Left lung (tissue), 10 donors: ENCODE data around the gene ATXN7. TPM values are rescaled to one million over a fixed set of nuclear protein-coding genes. Genes with fewer than 3 reads are reported as not detected.

ENCODE experiments used
- ATAC-seq: fragments of 200-7000 bp; cut with Tn5 transposase; one replicate; pipeline ENCODE4 v1.9.1; 2020; ENCODE audit warnings: moderate library complexity
- DNase-seq, 4 donors: peaks; one replicate each; pipeline ENCODE4 v3.0.0-alpha.2; 2013 to 2020
- H3K27ac ChIP-seq, 2 donors: fragments of 200-600 bp; sonication (generic) in 1 of 2; one replicate each; pipeline versions ENCODE4 v1.5.0 to v1.8.0; 2020 to 2021
- H3K27me3 ChIP-seq, 2 donors: fragments of 200-600 bp; sonication (generic) in 1 of 2; one replicate each; pipeline versions ENCODE4 v1.5.0 to v1.8.0; 2020 to 2021
- H3K36me3 ChIP-seq, 2 donors: fragments of 200-600 bp; sonication (generic) in 1 of 2; one replicate each; pipeline versions ENCODE4 v1.5.0 to v1.8.0; 2020 to 2021
- H3K4me1 ChIP-seq, 2 donors: fragments of 200-600 bp; one replicate each; pipeline ENCODE4 v1.8.0; 2021
- H3K4me3 ChIP-seq, 2 donors: fragments of 200-600 bp; sonication (generic) in 1 of 2; one replicate each; pipeline versions ENCODE4 v1.5.0 to v1.8.0; 2020 to 2021; ENCODE audit warnings: mild to moderate bottlenecking in 1 of 2
- H3K9me3 ChIP-seq, 2 donors: fragments of 200-600 bp; sonication (generic) in 1 of 2; one replicate each; pipeline versions ENCODE4 v1.5.0 to v1.8.0; 2020 to 2021
- intact Hi-C, 2 donors: fragments of 100-400 bp; cut with DNase I; formaldehyde crosslinking; loops; one replicate each; pipeline versions ENCODE4 v1.11.2 to v1.14.2; 2022
- polyA plus RNA-seq, 6 donors: library from polyadenylated mRNA; unstranded; fragments of 120-200 nt; gene quantifications; one replicate each; pipeline ENCODE4 v1.2.1, GENCODE V29; 2013; ENCODE audit not compliant: insufficient read length in 6 of 6
- total RNA-seq, 2 donors: library from RNA; stranded (reverse); fragmentation: NEBNext Ultra II Directional; extraction: Animal tissue kit (Norgen Biotek cat#: 25700); gene quantifications; one replicate each; pipeline ENCODE4 v1.2.1, GENCODE V29; 2021
- TF ChIP-seq, protein P1 (sequence below), 2 donors: fragments of 200-600 bp; sonication (generic) in 1 of 2; IDR thresholded peaks; one replicate each; pipeline versions ENCODE4 v1.5.0 to v1.8.0; 2021; ENCODE audit warnings: antibody characterized with exemption in 2 of 2
- donor health status: DM: no; HTN: yes; CAD: no.
- donor health status: DM: no; HTN: no; CAD: no.

Gene ATXN7
- total and polyA plus RNA-seq, 8 donors, result 23.4 to 32.5 (median 26.0) TPM

- intact Hi-C loops, result no loop called here
- no peaks in the 10 kb centered on the region for H3K9me3 ChIP-seq
- no peak for ATAC-seq
- peak overlapping the region in 1 of 2 donors; percentile 53 for H3K27ac ChIP-seq
- H3K4me1 ChIP-seq, result peaks cover 15 to 92% of the 10 kb centered on the region in 2 donors
- TF ChIP-seq, protein P1, sequence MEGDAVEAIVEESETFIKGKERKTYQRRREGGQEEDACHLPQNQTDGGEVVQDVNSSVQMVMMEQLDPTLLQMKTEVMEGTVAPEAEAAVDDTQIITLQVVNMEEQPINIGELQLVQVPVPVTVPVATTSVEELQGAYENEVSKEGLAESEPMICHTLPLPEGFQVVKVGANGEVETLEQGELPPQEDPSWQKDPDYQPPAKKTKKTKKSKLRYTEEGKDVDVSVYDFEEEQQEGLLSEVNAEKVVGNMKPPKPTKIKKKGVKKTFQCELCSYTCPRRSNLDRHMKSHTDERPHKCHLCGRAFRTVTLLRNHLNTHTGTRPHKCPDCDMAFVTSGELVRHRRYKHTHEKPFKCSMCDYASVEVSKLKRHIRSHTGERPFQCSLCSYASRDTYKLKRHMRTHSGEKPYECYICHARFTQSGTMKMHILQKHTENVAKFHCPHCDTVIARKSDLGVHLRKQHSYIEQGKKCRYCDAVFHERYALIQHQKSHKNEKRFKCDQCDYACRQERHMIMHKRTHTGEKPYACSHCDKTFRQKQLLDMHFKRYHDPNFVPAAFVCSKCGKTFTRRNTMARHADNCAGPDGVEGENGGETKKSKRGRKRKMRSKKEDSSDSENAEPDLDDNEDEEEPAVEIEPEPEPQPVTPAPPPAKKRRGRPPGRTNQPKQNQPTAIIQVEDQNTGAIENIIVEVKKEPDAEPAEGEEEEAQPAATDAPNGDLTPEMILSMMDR (IDR thresholded peaks at IDR 0.05), result no peak
- no peak overlapping the region for H3K4me3 ChIP-seq
- no peak for DNase-seq
- no peaks in the 10 kb centered on the region for H3K27me3 ChIP-seq
- peaks cover 0 to 27% of the 10 kb centered on the region in 2 donors for H3K36me3 ChIP-seq
These were observed 114.2 kb downstream of the ATXN7 start for GRCh38 chr3:63977893-63978292.

DNA sequence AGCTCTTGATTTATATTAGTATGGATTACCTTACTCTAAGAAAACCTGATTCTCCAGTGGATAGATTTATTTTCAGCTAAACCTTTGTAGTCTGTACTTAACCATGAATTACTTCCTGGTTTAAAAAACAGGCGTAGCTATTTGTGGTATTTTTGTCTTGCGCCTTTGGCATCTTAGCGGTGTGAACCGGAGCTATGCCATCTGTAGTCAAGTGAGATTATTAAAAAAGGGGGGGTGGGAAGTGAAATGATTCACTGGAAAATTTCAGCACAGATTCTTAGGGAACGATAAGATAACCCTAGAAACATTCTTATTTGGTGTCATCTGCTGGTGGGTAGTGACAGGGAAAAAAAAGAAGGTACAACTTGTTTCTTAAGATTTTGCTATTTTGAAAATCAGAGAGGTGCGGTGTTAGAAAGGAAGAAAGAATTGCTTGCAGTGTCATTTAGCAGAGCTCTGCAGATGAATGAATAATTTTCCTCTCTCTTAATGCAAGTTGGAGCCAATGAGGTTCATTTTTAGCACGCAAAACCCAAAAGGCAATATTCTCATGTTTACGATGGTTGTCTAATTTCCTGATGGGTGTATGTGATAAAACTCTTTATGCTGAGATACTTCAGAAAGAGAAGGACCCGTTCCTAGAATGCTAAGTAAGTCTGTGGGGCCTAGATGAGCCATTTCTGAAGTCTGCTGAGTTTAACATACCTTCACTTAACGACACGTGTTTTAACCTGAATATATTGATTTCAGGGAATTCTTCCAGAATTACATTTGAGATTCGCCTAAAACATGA lies 115.6 kb downstream of the ATXN7 start:
- Histone ChIP-seq H3K27ac (peak overlapping the region; percentile 28 to 53), H3K4me1 (peaks cover 15 to 78% of the 10 kb centered on the region in 2 donors), H3K9me3 (no peaks in the 10 kb centered on the region), H3K4me3 (no peak overlapping the region), H3K36me3 (peaks cover 0 to 40% of the 10 kb centered on the region in 2 donors), H3K27me3 (no peaks in the 10 kb centered on the region)
- peak in 1 of 4 donors; percentile 54 for DNase-seq
- ATAC-seq, result peak; percentile 66
- intact Hi-C loops, result no loop called here
- TF ChIP-seq, protein P1 (IDR thresholded peaks at IDR 0.05), result no peak

DNA sequence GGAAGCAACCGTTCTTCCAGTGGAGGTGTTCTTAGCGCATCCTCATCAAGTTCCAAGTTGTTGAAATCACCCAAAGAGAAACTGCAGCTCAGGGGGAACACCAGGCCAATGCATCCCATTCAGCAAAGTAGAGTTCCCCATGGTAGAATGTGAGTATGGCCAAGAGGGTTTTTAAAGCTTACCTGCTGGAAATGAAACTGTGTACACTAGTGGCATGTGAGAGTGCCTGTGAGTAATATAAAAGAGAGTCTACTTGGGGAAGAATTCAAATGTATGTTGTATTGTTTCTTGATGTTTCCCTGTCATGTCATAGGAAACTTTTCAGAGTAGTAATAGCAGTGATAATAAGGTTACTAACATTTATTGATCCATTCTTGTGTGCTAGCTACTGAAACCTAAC lies 116.4 kb downstream of the ATXN7 start:
- Histone ChIP-seq H3K4me1 (peaks cover 11 to 70% of the 10 kb centered on the region in 2 donors), H3K4me3 (no peak overlapping the region), H3K36me3 (peaks cover 0 to 47% of the 10 kb centered on the region in 2 donors), H3K9me3 (no peaks in the 10 kb centered on the region), H3K27me3 (no peaks in the 10 kb centered on the region), H3K27ac (peak overlapping the region in 1 of 2 donors; percentile 53)
- TF ChIP-seq, protein P1 (IDR thresholded peaks at IDR 0.05), result no peak
- ATAC-seq, result no peak
- intact Hi-C loops, result no loop called here
- DNase-seq, result no peak

DNA sequence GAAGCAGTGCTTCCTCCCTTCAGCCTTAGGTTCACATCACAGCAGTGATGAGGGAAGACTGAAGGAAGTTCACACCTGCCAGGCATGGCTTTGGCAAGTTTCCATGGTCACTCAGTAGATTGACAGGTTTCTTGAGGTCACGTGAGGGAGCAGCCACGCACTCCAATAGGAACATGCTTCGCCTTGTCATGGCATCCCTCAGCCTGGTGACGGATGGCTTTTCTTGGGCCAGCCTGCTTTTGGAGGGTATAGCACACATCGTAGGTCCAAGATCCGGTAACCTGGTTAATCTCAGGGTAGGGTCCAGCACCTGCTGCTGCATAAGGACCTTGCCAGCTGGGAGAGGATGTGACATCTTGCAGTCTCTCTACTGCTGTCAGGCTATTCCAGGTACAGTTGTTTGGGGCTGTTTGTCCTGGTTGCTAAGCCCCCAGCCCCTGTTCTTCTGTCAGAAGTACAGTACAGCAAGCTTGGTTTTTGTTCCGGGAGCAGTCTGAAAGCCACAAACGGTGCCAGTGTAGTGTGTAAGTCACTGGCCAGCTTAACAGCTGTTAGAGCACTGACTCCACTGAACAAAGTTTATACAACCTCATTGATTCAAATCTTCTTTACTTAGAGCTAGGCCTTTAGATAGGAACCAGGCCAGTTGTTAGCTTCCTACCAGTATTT lies 117.3 kb downstream of the ATXN7 start:
- no peaks in the 10 kb centered on the region for H3K9me3 ChIP-seq
- H3K36me3 ChIP-seq, result peaks cover 0 to 56% of the 10 kb centered on the region in 2 donors
- H3K4me3 ChIP-seq, result no peak overlapping the region
- peak overlapping the region in 1 of 2 donors; percentile 53 for H3K27ac ChIP-seq
- no peak for ATAC-seq
- DNase-seq, result no peak
- peaks cover 4 to 61% of the 10 kb centered on the region in 2 donors for H3K4me1 ChIP-seq
- TF ChIP-seq, protein P1 (IDR thresholded peaks at IDR 0.05), result no peak
- no peaks in the 10 kb centered on the region for H3K27me3 ChIP-seq
- intact Hi-C loops, result no loop called here

GRCh38 chr3:63981980-63982379 lies 118.3 kb downstream of the ATXN7 start:
- H3K27ac ChIP-seq, result peak overlapping the region in 1 of 2 donors; percentile 30
- peaks cover 0 to 66% of the 10 kb centered on the region in 2 donors for H3K36me3 ChIP-seq
- peaks cover 0 to 51% of the 10 kb centered on the region in 2 donors for H3K4me1 ChIP-seq
- TF ChIP-seq, protein P1 (IDR thresholded peaks at IDR 0.05), result no peak
- ATAC-seq, result no peak
- no peaks in the 10 kb centered on the region for H3K27me3 ChIP-seq
- no peak overlapping the region for H3K4me3 ChIP-seq
- intact Hi-C loops, result no loop called here
- no peaks in the 10 kb centered on the region for H3K9me3 ChIP-seq
- DNase-seq, result no peak
